K562 (cell line): ENCODE measurements around the gene TTC33. TPM values are rescaled to one million over a fixed set of nuclear protein-coding genes. Genes with fewer than 3 reads are reported as not detected.

Source experiments
- ATAC-seq: fragments of 200-7000 bp; cut with Tn5 transposase; 3 replicates; pipeline ENCODE4 v1.9.1; 2020; ENCODE audit warnings: moderate library complexity
- BruUV-seq: library from RNA; stranded (reverse); fragments of 400-500 nt; replicated peaks from 2 replicates; lab custom pipeline; 2021; lab: Mats Ljungman, UMichigan
- CTCF ChIA-PET: fragments of 300-600 bp; formaldehyde crosslinking; extraction: SDS; loops from one replicate; lab custom pipeline; 2021; ENCODE audit warnings: low intra/inter-chr PET ratio; lab: Yijun Ruan, JAX
- POLR2A ChIA-PET: fragments of 300-600, 350-650 bp; sonication (Branson Sonifier 250); formaldehyde crosslinking; extraction: SDS; loops from one replicate; lab custom pipeline; 2021; ENCODE audit warnings: antibody characterized with exemption, inconsistent platforms; lab: Yijun Ruan, JAX
- DNase-seq, 4 experiments: peaks; one replicate each; pipeline versions ENCODE4 v3.0.0 to v3.0.0-alpha.2; 2011 to 2018; ENCODE audit warnings: low spot score in 3 of 4, mixed read lengths in 3 of 4; ENCODE audit errors: extremely low read depth in 1 of 4
- FAIRE-seq: peaks from 2 replicates; lab custom pipeline; 2011; peaks lifted over from hg19 to GRCh38; lab: Jason Lieb, UNC
- H2AFZ ChIP-seq: 2 replicates; pipeline ENCODE4 v1.6.0; 2011; ENCODE audit warnings: low read depth, low read length, control low read depth, inconsistent platforms
- H3K27ac ChIP-seq: fragments of 200-600 bp; 3 replicates; pipeline ENCODE4 v1.8.0; 2011; ENCODE audit warnings: low read depth, mild to moderate bottlenecking, control low read depth, inconsistent platforms, low read length, moderate library complexity, mixed read lengths; ENCODE audit errors: extremely low read depth
- H3K27me3 ChIP-seq, 2 experiments: fragments of 300-600 bp in 1 of 2; 2 replicates in 1 of 2; 3 replicates in 1 of 2; pipeline versions ENCODE4 v1.6.0 to v1.8.0; 2011; ENCODE audit warnings: inconsistent platforms in 2 of 2, low read length in 2 of 2, mild to moderate bottlenecking in 1 of 2, mixed read lengths in 1 of 2, moderate library complexity in 1 of 2; ENCODE audit not compliant: control insufficient read depth in 2 of 2, insufficient read depth in 2 of 2
- H3K36me3 ChIP-seq: fragments of 300-600 bp; 3 replicates; pipeline ENCODE4 v1.8.0; 2011; ENCODE audit warnings: mild to moderate bottlenecking, low read length, inconsistent platforms; ENCODE audit not compliant: control insufficient read depth, insufficient read depth
- H3K4me1 ChIP-seq, 2 experiments: fragments of 200-600 bp in 1 of 2; replicated peaks in 1 of 2; 2 replicates in 1 of 2; 3 replicates in 1 of 2; pipeline versions ENCODE4 v1.5.1 to v1.8.0; 2011; ENCODE audit warnings: inconsistent platforms in 2 of 2, low read length in 2 of 2, mild to moderate bottlenecking in 1 of 2, mixed read lengths in 1 of 2, moderate library complexity in 1 of 2; ENCODE audit not compliant: control insufficient read depth in 2 of 2, insufficient read depth in 2 of 2
- H3K4me2 ChIP-seq: 2 replicates; pipeline ENCODE4 v1.6.1; 2011; ENCODE audit warnings: low read length, control low read depth, inconsistent platforms, mixed read lengths; ENCODE audit not compliant: insufficient read depth
- H3K4me3 ChIP-seq: fragments of 200-600 bp; sonication (generic), shearing (Covaris generic); 2 replicates; pipeline ENCODE4 v1.5.1; 2016; ENCODE audit warnings: control low read depth, inconsistent platforms
- H3K79me2 ChIP-seq: fragments of 200-600 bp; 3 replicates; pipeline ENCODE4 v1.8.0; 2011; ENCODE audit warnings: low read length, inconsistent platforms; ENCODE audit not compliant: control insufficient read depth, insufficient read depth
- H3K9ac ChIP-seq, 2 experiments: 2 replicates each; pipeline versions ENCODE4 v1.6.0 to v1.6.1; 2011; ENCODE audit warnings: low read depth in 2 of 2, low read length in 2 of 2, control low read depth in 1 of 2, inconsistent platforms in 1 of 2, mild to moderate bottlenecking in 1 of 2, mixed read lengths in 1 of 2; ENCODE audit not compliant: insufficient read depth in 1 of 2
- H3K9me1 ChIP-seq: one replicate; pipeline ENCODE4 v1.6.0; 2011; ENCODE audit warnings: inconsistent platforms, mild to moderate bottlenecking, low read length, moderate library complexity; ENCODE audit not compliant: control insufficient read depth, insufficient read depth
- H3K9me3 ChIP-seq: replicated peaks from 2 replicates; pipeline ENCODE4 v1.5.1; 2011; ENCODE audit warnings: low read depth, low read length, inconsistent platforms; ENCODE audit not compliant: control insufficient read depth, insufficient read depth
- H4K20me1 ChIP-seq: replicated peaks from 2 replicates; pipeline ENCODE4 v1.6.1; 2011; ENCODE audit warnings: low read length, inconsistent platforms, mixed read lengths; ENCODE audit not compliant: control insufficient read depth, insufficient read depth
- ATF7 ChIP-seq: fragments of 450-650 bp; IDR thresholded peaks from 2 replicates; pipeline ENCODE4 v1.7.1; 2014; ENCODE audit warnings: mild to moderate bottlenecking, moderate library complexity
- E4F1 ChIP-seq: fragments of 250-450 bp; sonication (Bioruptor Pico); IDR thresholded peaks from 2 replicates; pipeline ENCODE4 v1.5.0; 2021; ENCODE audit warnings: mild to moderate bottlenecking, borderline replicate concordance
- GTF2F1 ChIP-seq: IDR thresholded peaks from 2 replicates; pipeline ENCODE4 v1.6.1; 2011; ENCODE audit warnings: low read depth, low read length, improper control_type of control experiment
- HDAC3 ChIP-seq: fragments of 450-650 bp; IDR thresholded peaks from 2 replicates; pipeline ENCODE4 v1.6.1; 2018; ENCODE audit warnings: borderline replicate concordance, mild to moderate bottlenecking, moderate library complexity; ENCODE audit not compliant: partially characterized antibody
- IFI16 ChIP-seq: fragments of 250-450 bp; sonication (Bioruptor Pico); IDR thresholded peaks from 2 replicates; pipeline ENCODE4 v2.1.2; 2022; ENCODE audit warnings: mild to moderate bottlenecking, inconsistent platforms
- MBD2 ChIP-seq: sonication (generic); IDR thresholded peaks from 2 replicates; pipeline ENCODE4 v1.6.1; 2016; ENCODE audit warnings: low read depth, borderline replicate concordance
- MIER1 ChIP-seq: fragments of 450-650 bp; IDR thresholded peaks from 2 replicates; pipeline ENCODE4 v1.6.1; 2016; ENCODE audit warnings: antibody characterized with exemption, mild to moderate bottlenecking, low read depth
- MYNN ChIP-seq, 2 experiments: sonication (generic); formaldehyde crosslinking in 1 of 2; IDR thresholded peaks; 2 replicates each; pipeline versions ENCODE4 v1.5.0 to v1.6.1; 2016 to 2020; ENCODE audit warnings: antibody characterized with exemption in 1 of 2, missing genetic modification reagents in 1 of 2
- SRSF7 ChIP-seq: fragments of 200-400 bp; formaldehyde crosslinking; optimal IDR thresholded peaks from 2 replicates; pipeline ENCODE3; 2017; ENCODE audit warnings: mild to moderate bottlenecking, low read depth, low read length
- TBP ChIP-seq: optimal IDR thresholded peaks from 2 replicates; pipeline ENCODE3; 2011; ENCODE audit warnings: low read depth, low read length, improper control_type of control experiment
- ZBTB34 ChIP-seq: fragments of 250-450 bp; sonication (Bioruptor Pico); IDR thresholded peaks from 2 replicates; pipeline ENCODE4 v1.8.0; 2021; ENCODE audit warnings: mild to moderate bottlenecking, moderate library complexity
- ZNF277 ChIP-seq: fragments of 250-450 bp; sonication (Bioruptor Pico); IDR thresholded peaks from 2 replicates; pipeline ENCODE4 v1.8.0; 2022; ENCODE audit warnings: inconsistent platforms, mild to moderate bottlenecking, moderate library complexity, borderline replicate concordance
- ZNF75A ChIP-seq: fragments of 450-650 bp; formaldehyde crosslinking; IDR thresholded peaks from 2 replicates; pipeline ENCODE4 v1.4.0; 2020; ENCODE audit warnings: mild to moderate bottlenecking
- WGBS: fragments of 100-300 bp; shearing (Covaris generic); methylation state at CpG from one replicate; pipeline ENCODE4 v1.1.6; 2016; ENCODE audit warnings: low coverage, mixed read lengths; ENCODE audit not compliant: insufficient coverage; ENCODE audit errors: missing lambda C conversion rate; 5-methylcytosine and 5-hydroxymethylcytosine counted together
- in situ Hi-C: fragments of 300-500 bp; cut with MboI; formaldehyde crosslinking; loops from 4 replicates; pipeline ENCODE4 v1.15.0; 2018; ENCODE audit warnings: inconsistent platforms, mixed read lengths
- intact Hi-C: fragments of 100-400 bp; cut with micrococcal nuclease; formaldehyde crosslinking; loops from 2 replicates; pipeline ENCODE4 v1.14.2; 2022
- polyA plus RNA-seq, 8 experiments: library from polyadenylated mRNA; depleted of rRNA in 4 of 8; stranded (reverse) in 5 of 8; unstranded in 3 of 8; fragments of >200 nt; fragmentation: Nextera tagmentation in 2 of 8; fragmentation: Illumina TruSeq in 1 of 8; extraction: Ambion mirVana in 2 of 8; extraction: Trizol in 1 of 8; gene quantifications; 2 replicates each; pipeline versions ENCODE4 v1.2.1 to v1.2.3, GENCODE V29; 2011 to 2014; ENCODE audit warnings: inconsistent platforms in 1 of 8, missing spikeins in 1 of 8
- total RNA-seq, 7 experiments: library from RNA; depleted of rRNA in 6 of 7; stranded (reverse); fragments of >200 nt in 6 of 7; fragmentation: Illumina TruSeq in 2 of 7; extraction: Trizol in 2 of 7; gene quantifications; 2 replicates each; pipeline versions ENCODE4 v1.2.1 to v1.2.3, GENCODE V29; 2011 to 2021; ENCODE audit warnings: low replicate concordance in 1 of 7

The TTC33 gene
- total and polyA plus RNA-seq, 9 of the 15 experiments (the other 6 are each of a cell fraction or from before 2014, with no cell fraction given), result 11.5 to 24.9 (median 21.1) TPM

GRCh38 chr5:40628407-40628806 lies 127.4 kb downstream of the TTC33 start:
- FAIRE-seq (no peak), DNase-seq (no peak), ATAC-seq (no peak)
- no peak for TF ChIP-seq E4F1 (CRISPR knock-in tag)
- no peak for TF ChIP-seq IFI16 (CRISPR knock-in tag)
- TF ChIP-seq MIER1, result no peak
- no peak for TF ChIP-seq ATF7
- TF ChIP-seq GTF2F1, result no peak
- TF ChIP-seq ZNF75A (CRISPR knock-in tag), result no peak
- no peak for TF ChIP-seq HDAC3
- TF ChIP-seq ZNF277 (CRISPR knock-in tag), result no peak
- TF ChIP-seq TBP, result no peak
- TF ChIP-seq SRSF7, result no peak
- no peak for TF ChIP-seq MYNN (IDR thresholded peaks at IDR 0.05)
- TF ChIP-seq MYNN (CRISPR knock-in tag; IDR thresholded peaks at IDR 0.05), result no peak
- no peak for TF ChIP-seq MBD2
- TF ChIP-seq ZBTB34, result no peak
- Histone ChIP-seq H3K4me1 (no peaks in the 10 kb centered on the region), H3K27me3 (no peaks in the 10 kb centered on the region), H3K79me2 (no peaks in the 10 kb centered on the region), H3K9ac (no peak overlapping the region), H3K9me3 (no peaks in the 10 kb centered on the region), H3K4me2 (no peak overlapping the region), H3K4me3 (no peak overlapping the region), H4K20me1 (no peaks in the 10 kb centered on the region), H2AFZ (no peak overlapping the region), H3K9me1 (no peaks in the 10 kb centered on the region), H3K27ac (no peak overlapping the region), H3K36me3 (no peaks in the 10 kb centered on the region)
- ChIA-PET CTCF (no interaction called here), POLR2A (no interaction called here)
- 5% methylated on average over 1 of the region's 1 CpG for WGBS
- in situ Hi-C loops, result no loop called here
- BruUV-seq, result no TSS peak
- intact Hi-C loops, result no loop called here
